HFF-Myc (cell line): ENCODE results near the gene LMF2.

Experiments used
- DNase-seq: peaks from one replicate; pipeline ENCODE4 v3.0.0-alpha.2; 2011; ENCODE audit warnings: low read depth; ENCODE audit errors: extremely low read depth
- H3K4me3 ChIP-seq: replicated peaks from 2 replicates; pipeline ENCODE4 v1.5.1; 2011; ENCODE audit warnings: low read depth, mild to moderate bottlenecking, control low read depth, low read length
- TF ChIP-seq, protein P1 (sequence below): IDR thresholded peaks from 2 replicates; pipeline ENCODE4 v1.5.1; 2012; ENCODE audit warnings: mild to moderate bottlenecking, low read depth, low read length, control low read depth; ENCODE audit errors: missing control alignments

LMF2 gene

DNA sequence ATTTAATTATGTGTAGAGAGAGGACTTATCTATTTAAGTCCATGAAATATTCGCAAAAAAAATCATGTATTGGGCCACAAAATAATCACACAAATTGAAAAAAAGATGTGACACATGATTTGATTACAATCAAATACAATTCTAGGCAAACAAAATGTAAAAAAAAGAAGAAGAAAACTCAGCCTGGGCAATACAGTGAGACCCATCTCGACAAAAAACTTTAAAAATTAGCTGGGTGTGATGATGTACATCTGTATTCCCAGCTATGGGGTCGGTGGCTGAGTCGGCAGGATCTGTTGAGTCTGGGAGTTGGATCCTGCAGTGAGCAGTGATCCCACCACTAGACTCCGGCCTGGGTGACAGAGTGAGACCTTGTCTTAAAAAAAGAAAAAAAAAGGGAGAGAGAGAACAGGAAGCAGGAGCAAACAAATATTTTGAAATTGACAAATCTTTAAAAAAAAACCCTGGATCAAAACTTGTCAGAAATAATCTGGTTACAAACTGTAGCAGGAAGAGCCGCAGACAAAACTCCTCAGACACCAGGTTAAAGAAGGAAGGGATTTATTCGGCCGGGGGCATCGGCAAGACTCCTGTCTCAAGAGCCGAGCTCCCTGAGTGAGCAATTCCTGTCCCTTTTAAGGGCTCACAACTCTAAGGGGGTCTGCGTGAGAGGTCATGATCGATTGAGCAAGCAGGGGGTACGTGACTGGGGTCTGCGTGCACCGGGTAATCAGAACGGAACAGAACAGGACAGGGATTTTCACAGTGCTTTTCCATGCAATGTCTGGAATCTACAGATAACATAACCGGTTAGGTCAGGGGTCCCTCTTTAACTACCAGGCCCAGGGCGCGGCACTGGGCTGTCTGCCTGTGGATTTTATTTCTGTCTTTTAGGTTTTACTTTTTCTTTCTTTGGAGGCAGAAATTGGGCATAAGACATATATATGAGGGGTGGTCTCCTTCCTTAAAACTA, 25.6 kb upstream of the LMF2 start:
- H3K4me3 ChIP-seq: no peak overlapping the region
- no peak for DNase-seq
- TF ChIP-seq, protein P1, sequence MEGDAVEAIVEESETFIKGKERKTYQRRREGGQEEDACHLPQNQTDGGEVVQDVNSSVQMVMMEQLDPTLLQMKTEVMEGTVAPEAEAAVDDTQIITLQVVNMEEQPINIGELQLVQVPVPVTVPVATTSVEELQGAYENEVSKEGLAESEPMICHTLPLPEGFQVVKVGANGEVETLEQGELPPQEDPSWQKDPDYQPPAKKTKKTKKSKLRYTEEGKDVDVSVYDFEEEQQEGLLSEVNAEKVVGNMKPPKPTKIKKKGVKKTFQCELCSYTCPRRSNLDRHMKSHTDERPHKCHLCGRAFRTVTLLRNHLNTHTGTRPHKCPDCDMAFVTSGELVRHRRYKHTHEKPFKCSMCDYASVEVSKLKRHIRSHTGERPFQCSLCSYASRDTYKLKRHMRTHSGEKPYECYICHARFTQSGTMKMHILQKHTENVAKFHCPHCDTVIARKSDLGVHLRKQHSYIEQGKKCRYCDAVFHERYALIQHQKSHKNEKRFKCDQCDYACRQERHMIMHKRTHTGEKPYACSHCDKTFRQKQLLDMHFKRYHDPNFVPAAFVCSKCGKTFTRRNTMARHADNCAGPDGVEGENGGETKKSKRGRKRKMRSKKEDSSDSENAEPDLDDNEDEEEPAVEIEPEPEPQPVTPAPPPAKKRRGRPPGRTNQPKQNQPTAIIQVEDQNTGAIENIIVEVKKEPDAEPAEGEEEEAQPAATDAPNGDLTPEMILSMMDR: no peak

- TF ChIP-seq, protein P1: no peak
- peak overlapping the region; percentile 43 for H3K4me3 ChIP-seq
- DNase-seq: no peak
These were observed 24.6 kb upstream of the LMF2 start for GRCh38 chr22:50531962-50532674.

GRCh38 chr22:50531546-50531961, 24.1 kb upstream of the LMF2 start:
- no peak for DNase-seq

GRCh38 chr22:50530877-50531545, 23.5 kb upstream of the LMF2 start:
- DNase-seq: no peak
- H3K4me3 ChIP-seq: peak overlapping the region; percentile 43
- TF ChIP-seq, protein P1: no peak

More at GRCh38 chr22:50531546-50531961, 24.1 kb upstream of the LMF2 start:
- peak overlapping the region; percentile 43 for H3K4me3 ChIP-seq
- TF ChIP-seq, protein P1: no peak

DNA sequence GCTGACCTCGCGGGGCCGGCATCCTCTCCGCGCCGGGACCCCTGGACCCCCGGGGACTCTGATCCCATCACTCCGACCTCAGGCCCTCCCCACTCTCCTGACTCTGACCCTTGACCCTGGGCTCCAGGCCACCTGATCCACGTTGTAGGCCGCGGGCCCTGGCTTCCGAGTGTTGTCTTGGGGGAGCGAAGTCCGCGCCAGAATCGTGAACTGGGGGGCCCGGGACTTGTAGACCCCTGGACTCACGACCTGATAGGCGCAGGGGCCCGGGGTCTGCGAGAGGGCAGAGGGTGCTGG, 23.0 kb upstream of the LMF2 start:
- TF ChIP-seq, protein P1: no peak
- H3K4me3 ChIP-seq: peak overlapping the region; percentile 43
- no peak for DNase-seq

DNA sequence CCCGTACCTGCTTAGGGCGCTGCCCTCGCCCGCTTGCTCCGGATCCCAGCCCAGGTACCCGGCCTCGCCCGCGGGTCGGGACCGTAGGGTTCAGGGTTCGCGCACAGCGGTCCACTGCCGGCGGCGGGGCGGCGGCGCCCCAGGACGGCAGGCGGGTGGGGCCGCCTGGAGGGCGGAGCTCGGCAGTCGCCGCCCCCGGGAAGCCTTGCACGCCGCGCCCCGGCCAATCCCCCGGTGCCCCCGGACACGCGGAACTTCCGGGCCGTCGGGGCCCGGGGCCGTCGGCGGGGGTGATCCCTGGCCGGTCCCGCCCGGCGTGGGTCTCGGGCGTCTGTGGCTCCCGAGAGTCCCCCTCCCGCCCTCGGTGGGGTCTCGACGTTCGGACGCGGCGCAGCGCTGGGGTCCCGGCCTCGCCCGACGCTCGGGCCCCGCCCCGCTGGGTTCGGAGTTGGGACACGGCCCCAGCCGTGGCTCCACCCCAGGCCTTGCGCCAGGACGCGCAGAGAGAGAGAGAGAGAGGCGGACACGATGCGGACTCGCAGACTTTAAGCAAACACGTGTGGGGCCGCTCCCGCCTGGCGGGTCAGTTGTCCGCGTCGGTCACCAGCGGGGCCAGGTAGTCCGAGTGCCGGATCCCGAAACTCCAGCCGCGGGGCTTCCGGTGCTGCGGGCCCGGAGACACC, 22.5 kb upstream of the LMF2 start, which contains the start of gene TYMP:
Gene TYMP (minus strand): TSS at position 116 of the 683 bp plus-strand sequence. CDS start 303 bp downstream, outside the sequence.
- no peak for DNase-seq
- TF ChIP-seq, protein P1: no peak
- H3K4me3 ChIP-seq: peak within 1 kb of the TSS; percentile 43
